SK-N-SH (cell line): ENCODE measurements around the gene ASIC2. TPM values are rescaled to one million over a fixed set of nuclear protein-coding genes. Genes with fewer than 3 reads are reported as not detected.

Experiments used
- CTCF ChIA-PET: fragments of 300-600, 350-600 bp; formaldehyde crosslinking; extraction: SDS; loops from one replicate; lab custom pipeline; 2021; lab: Yijun Ruan, JAX
- POLR2A ChIA-PET: fragments of 350-600 bp; sonication (Branson Sonifier 250); formaldehyde crosslinking; extraction: SDS; loops from one replicate; lab custom pipeline; 2020; ENCODE audit warnings: antibody characterized with exemption, inconsistent platforms; lab: Yijun Ruan, JAX
- DNase-seq: peaks from one replicate; pipeline ENCODE4 v3.0.0; 2012
- H2AFZ ChIP-seq: fragments of 200-600 bp; sonication (generic); 2 replicates; pipeline ENCODE4 v1.8.1; 2016; ENCODE audit warnings: antibody characterized with exemption, mild to moderate bottlenecking, low read depth
- H3F3A ChIP-seq: fragments of 200-600 bp; sonication (generic); replicated peaks from 2 replicates; pipeline ENCODE3; 2016; ENCODE audit warnings: antibody characterized with exemption, mild to moderate bottlenecking; ENCODE audit not compliant: insufficient read depth
- H3K27ac ChIP-seq, 2 experiments: fragments of 200-500 bp in 1 of 2; fragments of 200-600 bp in 1 of 2; sonication (Bioruptor generic) in 1 of 2; sonication (generic), shearing (Covaris generic) in 1 of 2; 2 replicates each; pipeline versions ENCODE4 v1.5.1 to v1.6.1; 2014 to 2016; ENCODE audit warnings: low read depth in 2 of 2, inconsistent platforms in 1 of 2, low read length in 1 of 2, mild to moderate bottlenecking in 1 of 2, mixed read lengths in 1 of 2
- H3K27me3 ChIP-seq: fragments of 200-600 bp; sonication (generic), shearing (Covaris generic); 2 replicates; pipeline ENCODE4 v1.6.1; 2016; ENCODE audit warnings: mixed run types; ENCODE audit not compliant: insufficient read depth
- H3K36me3 ChIP-seq, 2 experiments: fragments of 200-500 bp in 1 of 2; fragments of 200-600 bp in 1 of 2; sonication (Bioruptor generic) in 1 of 2; sonication (generic) in 1 of 2; replicated peaks in 1 of 2; 2 replicates each; pipeline versions ENCODE3 to v1.5.1; 2014 to 2016; ENCODE audit warnings: low read length in 1 of 2, mild to moderate bottlenecking in 1 of 2; ENCODE audit not compliant: insufficient read depth in 2 of 2, control insufficient read depth in 1 of 2
- H3K4me1 ChIP-seq, 2 experiments: fragments of 200-500 bp in 1 of 2; fragments of 200-600 bp in 1 of 2; sonication (Bioruptor generic) in 1 of 2; sonication (generic), shearing (Covaris generic) in 1 of 2; 2 replicates each; pipeline versions ENCODE4 v1.5.1 to v1.6.1; 2014 to 2016; ENCODE audit warnings: low read depth in 1 of 2, low read length in 1 of 2, mixed run types in 1 of 2; ENCODE audit not compliant: insufficient read depth in 2 of 2, control insufficient read depth in 1 of 2
- H3K4me2 ChIP-seq: fragments of 200-600 bp; sonication (generic), shearing (Covaris generic); 2 replicates; pipeline ENCODE4 v1.6.1; 2017; ENCODE audit warnings: mixed run types
- H3K4me3 ChIP-seq, 2 experiments: fragments of 200-500 bp in 1 of 2; fragments of 200-600 bp in 1 of 2; sonication (Bioruptor generic) in 1 of 2; sonication (generic), shearing (Covaris generic) in 1 of 2; 2 replicates each; pipeline versions ENCODE4 v1.5.1 to v1.8.1; 2014 to 2016; ENCODE audit warnings: low read depth in 2 of 2, inconsistent platforms in 1 of 2, low read length in 1 of 2, mild to moderate bottlenecking in 1 of 2, mixed read lengths in 1 of 2, moderate library complexity in 1 of 2
- H3K79me2 ChIP-seq: fragments of 200-600 bp; sonication (generic); 2 replicates; pipeline ENCODE4 v1.8.1; 2017; ENCODE audit warnings: mild to moderate bottlenecking; ENCODE audit not compliant: insufficient read depth
- H3K9ac ChIP-seq: fragments of 200-600 bp; sonication (generic); 2 replicates; pipeline ENCODE4 v1.6.1; 2017; ENCODE audit warnings: mixed run types
- H3K9me2 ChIP-seq: fragments of 200-600 bp; sonication (generic); 2 replicates; pipeline ENCODE4 v1.6.1; 2017; ENCODE audit warnings: mixed run types
- H3K9me3 ChIP-seq: fragments of 200-600 bp; sonication (generic); 2 replicates; pipeline ENCODE4 v1.6.1; 2017; ENCODE audit warnings: mixed run types, mild to moderate bottlenecking, moderate library complexity
- H4K20me1 ChIP-seq: fragments of 200-600 bp; sonication (generic); 2 replicates; pipeline ENCODE4 v1.6.1; 2017; ENCODE audit warnings: mild to moderate bottlenecking, mixed run types; ENCODE audit not compliant: insufficient read depth
- ELF1 ChIP-seq: IDR thresholded peaks from 2 replicates; pipeline ENCODE4 v1.4.0; 2012
- EP300 ChIP-seq, 2 experiments: IDR thresholded peaks; 2 replicates each; pipeline versions ENCODE4 v1.4.0 to v1.6.1; 2012; ENCODE audit warnings: borderline replicate concordance in 1 of 2, low read depth in 1 of 2, low read length in 1 of 2
- FOXM1 ChIP-seq: IDR thresholded peaks from 2 replicates; pipeline ENCODE4 v1.4.0; 2012; ENCODE audit warnings: low read depth, mild to moderate bottlenecking
- GABPA ChIP-seq: IDR thresholded peaks from 2 replicates; pipeline ENCODE4 v1.4.0; 2012; ENCODE audit warnings: low read depth, mild to moderate bottlenecking
- IRF3 ChIP-seq: fragments of 150-350 bp; IDR thresholded peaks from 2 replicates; pipeline ENCODE4 v1.6.1; 2016; ENCODE audit warnings: mild to moderate bottlenecking, low read depth, low read length
- MEF2A ChIP-seq: IDR thresholded peaks from 2 replicates; pipeline ENCODE4 v1.4.0; 2012; ENCODE audit warnings: low read depth, borderline replicate concordance
- NFIC ChIP-seq: IDR thresholded peaks from 2 replicates; pipeline ENCODE4 v1.4.0; 2012; ENCODE audit warnings: borderline replicate concordance
- RXRA ChIP-seq: IDR thresholded peaks from 2 replicates; pipeline ENCODE4 v1.4.0; 2012; ENCODE audit warnings: low read depth, mild to moderate bottlenecking, borderline replicate concordance
- TCF12 ChIP-seq: IDR thresholded peaks from 2 replicates; pipeline ENCODE4 v1.4.0; 2012
- TEAD4 ChIP-seq: IDR thresholded peaks from 2 replicates; pipeline ENCODE4 v1.4.0; 2012; ENCODE audit warnings: mild to moderate bottlenecking, borderline replicate concordance; ENCODE audit not compliant: insufficient read depth
- ZBTB33 ChIP-seq: IDR thresholded peaks from 2 replicates; pipeline ENCODE4 v1.4.0; 2012; ENCODE audit warnings: low read depth, borderline replicate concordance
- WGBS: methylation state at CpG from one replicate; pipeline ENCODE4 v1.1.6; 2017; ENCODE audit warnings: low lambda C conversion rate; 5-methylcytosine and 5-hydroxymethylcytosine counted together
- polyA plus RNA-seq, 3 experiments: library from polyadenylated mRNA; depleted of rRNA; stranded (reverse); fragments of >200 nt; gene quantifications; 2 replicates each; pipeline ENCODE4 v1.2.3, GENCODE V29; 2012

ASIC2 gene
- polyA plus RNA-seq, 1 of the 3 experiments (the other 2 are of a cell fraction) = 0.08 TPM

DNA sequence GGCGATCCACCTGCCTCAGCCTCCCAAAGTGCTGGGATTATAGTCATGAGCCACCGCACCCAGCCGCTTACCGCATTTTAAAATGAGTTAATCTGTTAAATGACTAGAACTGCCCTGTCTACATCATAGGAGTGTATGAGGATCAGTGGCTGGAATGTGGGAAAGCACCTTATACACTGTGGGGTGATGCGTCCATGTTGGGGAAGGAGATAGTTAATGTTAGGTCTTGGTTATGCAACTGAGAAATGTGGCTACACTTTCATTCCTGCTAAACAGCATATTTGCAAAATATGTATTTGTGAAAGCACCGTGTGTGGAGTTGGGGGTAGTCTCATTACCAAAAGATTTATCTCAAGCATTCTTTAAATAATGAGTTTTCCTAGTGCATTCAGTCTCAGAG is 193.8 kb downstream of the ASIC2 start:
- Histone ChIP-seq H3K4me3 (no peak overlapping the region), H4K20me1 (no peaks in the 10 kb centered on the region), H3K4me2 (no peak overlapping the region), H3K4me1 (peaks cover 0 to 2% of the 10 kb centered on the region in 2 experiments; a peak in 1 of 4 replicates), H3F3A (no peaks in the 10 kb centered on the region), H2AFZ (no peak overlapping the region), H3K9me3 (no peaks in the 10 kb centered on the region)
- 69% methylated on average over 6 of the region's 6 CpGs for WGBS
- POLR2A ChIA-PET = no interaction called here
- CTCF ChIA-PET = interaction anchor here (1.1 kb wide), 1 partner anchor 421 kb away, joined by 3 read pairs; no protein-coding TSS in a partner anchor
- DNase-seq = no peak
- TF ChIP-seq IRF3 (no peak), FOXM1 (no peak), EP300 (IDR thresholded peaks at IDR 0.05; ENCODE audit: borderline replicate concordance in 1 of 2, low read depth in 1 of 2, low read length in 1 of 2) (no peak), TEAD4 (no peak)
- TF ChIP-seq, all 33 proteins: peak for 0
- peaks cover 6% of the 10 kb centered on the region; the same call in 1 of the 2 replicates for H3K27me3 ChIP-seq
- no peaks in the 10 kb centered on the region for H3K9me2 ChIP-seq
- no peak overlapping the region for H3K27ac ChIP-seq
- H3K9ac ChIP-seq = no peak overlapping the region
- H3K79me2 ChIP-seq = no peaks in the 10 kb centered on the region
- no peaks in the 10 kb centered on the region for H3K36me3 ChIP-seq

DNA sequence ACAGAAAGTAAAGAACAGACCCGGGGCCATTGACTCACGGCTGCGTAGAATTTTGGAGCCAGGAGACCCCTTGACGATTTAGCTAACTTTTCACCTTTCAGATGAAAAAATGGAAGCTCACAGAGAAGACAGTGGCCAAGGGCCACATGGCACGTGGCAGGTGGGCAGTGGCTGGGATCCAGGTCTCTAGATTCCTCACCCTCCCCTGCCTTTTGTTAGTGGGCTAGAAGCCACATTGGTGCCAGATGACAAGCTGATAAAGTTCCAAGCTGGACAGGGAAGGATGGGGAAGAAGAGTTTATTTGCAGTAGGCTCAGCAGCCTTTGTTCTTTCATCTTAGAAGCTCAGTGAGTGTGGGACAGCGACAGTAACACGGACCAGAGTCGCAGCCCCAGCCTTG is 195.7 kb downstream of the ASIC2 start:
- no peaks in the 10 kb centered on the region for H3K79me2 ChIP-seq
- no peak for DNase-seq
- H3K9ac ChIP-seq = no peak overlapping the region
- peaks cover 0 to 2% of the 10 kb centered on the region in 2 experiments; a peak in 1 of 4 replicates for H3K4me1 ChIP-seq
- no peaks in the 10 kb centered on the region for H4K20me1 ChIP-seq
- no peaks in the 10 kb centered on the region for H3K9me2 ChIP-seq
- WGBS = 55% methylated on average over 8 of the region's 8 CpGs
- POLR2A ChIA-PET = no interaction called here
- no peak overlapping the region for H3K27ac ChIP-seq
- TF ChIP-seq ZBTB33 (no peak), TCF12 (no peak), ELF1 (no peak), NFIC (no peak), EP300 (IDR thresholded peaks at IDR 0.05; ENCODE audit: borderline replicate concordance in 1 of 2, low read depth in 1 of 2, low read length in 1 of 2) (no peak), MEF2A (no peak), RXRA (no peak), GABPA (no peak)
- TF ChIP-seq, all 33 proteins: peak for 0
- H3K4me2 ChIP-seq = no peak overlapping the region
- CTCF ChIA-PET = interaction anchor here (0.6 to 1.8 kb wide), 5 partner anchors 10 to 99 kb away, joined by 3 to 5 read pairs (median 4); no protein-coding TSS in a partner anchor
- H3K4me3 ChIP-seq = no peak overlapping the region
- H2AFZ ChIP-seq = no peak overlapping the region
- H3F3A ChIP-seq = no peaks in the 10 kb centered on the region
- peaks cover 6% of the 10 kb centered on the region; the same call in 1 of the 2 replicates for H3K27me3 ChIP-seq
- no peaks in the 10 kb centered on the region for H3K9me3 ChIP-seq
- H3K36me3 ChIP-seq = no peaks in the 10 kb centered on the region
